Frontal cortex (tissue), 4 donors: ENCODE data around the gene FBXL16. TPM values are rescaled to one million over a fixed set of nuclear protein-coding genes. Genes with fewer than 3 reads are reported as not detected.
A peak's percentile ranks its signal among the peaks of the same experiment; 100 is the strongest.
"Not testable (repeated sequence)": the region's sequence is repeated elsewhere in the genome, so short reads cannot be mapped to it uniquely, and the experiment has no call there.

ENCODE experiments used
- DNase-seq, 2 donors: peaks; one replicate each; pipeline ENCODE4 v3.0.0; 2012; ENCODE audit warnings: low spot score in 2 of 2
- FAIRE-seq: peaks from 2 replicates; lab custom pipeline; 2012; peaks lifted over from hg19 to GRCh38; lab: Jason Lieb, UNC
- total RNA-seq: library from RNA; depleted of rRNA; stranded (reverse); fragments of >200 nt; gene quantifications from one replicate; pipeline ENCODE4 v1.2.3, GENCODE V29; 2014
- donor health status: control.
- donor health status: control.
- donor health status: control.

Gene FBXL16, protein sequence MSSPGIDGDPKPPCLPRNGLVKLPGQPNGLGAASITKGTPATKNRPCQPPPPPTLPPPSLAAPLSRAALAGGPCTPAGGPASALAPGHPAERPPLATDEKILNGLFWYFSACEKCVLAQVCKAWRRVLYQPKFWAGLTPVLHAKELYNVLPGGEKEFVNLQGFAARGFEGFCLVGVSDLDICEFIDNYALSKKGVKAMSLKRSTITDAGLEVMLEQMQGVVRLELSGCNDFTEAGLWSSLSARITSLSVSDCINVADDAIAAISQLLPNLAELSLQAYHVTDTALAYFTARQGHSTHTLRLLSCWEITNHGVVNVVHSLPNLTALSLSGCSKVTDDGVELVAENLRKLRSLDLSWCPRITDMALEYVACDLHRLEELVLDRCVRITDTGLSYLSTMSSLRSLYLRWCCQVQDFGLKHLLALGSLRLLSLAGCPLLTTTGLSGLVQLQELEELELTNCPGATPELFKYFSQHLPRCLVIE
- total RNA-seq, result 4.5 TPM

DNA sequence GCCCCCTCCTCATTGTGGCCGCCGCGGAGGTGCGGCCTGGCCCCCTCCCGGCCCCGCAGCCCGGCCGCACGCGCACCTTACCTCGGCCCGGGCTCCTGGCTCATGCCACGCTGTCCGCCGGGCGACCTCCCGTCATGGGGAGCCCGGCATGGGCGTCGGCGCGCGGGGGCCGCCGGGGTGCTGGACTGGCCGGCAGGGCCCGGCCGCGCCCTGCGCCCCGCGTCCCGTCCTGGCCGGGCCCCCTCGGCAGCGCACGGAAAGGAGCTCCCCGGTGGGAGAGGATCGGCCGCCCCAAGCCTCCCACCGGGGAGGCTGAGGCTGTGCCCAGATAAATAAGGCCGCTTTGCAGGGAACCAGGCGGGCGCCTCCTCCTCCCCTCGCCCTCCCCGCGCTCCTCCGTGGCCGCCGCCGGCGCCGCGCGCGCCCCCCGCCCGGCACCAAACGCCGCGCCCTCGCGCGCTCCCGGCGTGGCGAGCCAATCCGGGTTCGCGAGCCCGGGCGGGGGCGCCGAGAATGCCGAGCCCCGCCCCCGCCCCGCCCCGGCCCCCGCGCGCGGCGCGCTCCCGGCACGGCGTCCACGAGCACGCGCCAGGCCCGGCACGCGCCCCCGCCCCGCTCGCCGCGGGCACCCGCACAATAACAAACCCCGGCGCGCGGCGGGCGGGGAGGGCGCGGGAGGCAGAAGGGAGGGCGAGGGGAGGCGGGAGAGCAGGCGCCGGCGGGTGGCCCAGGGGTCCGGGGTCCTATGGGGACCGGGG is at the start of gene FBXL16:
TSS of gene FBXL16 (minus strand) at position 371 of the 758 bp plus-strand sequence. CDS start 8,396 bp downstream, outside the sequence.
- FAIRE-seq, result no peak
- peak; percentile 85 to 86 for DNase-seq

DNA sequence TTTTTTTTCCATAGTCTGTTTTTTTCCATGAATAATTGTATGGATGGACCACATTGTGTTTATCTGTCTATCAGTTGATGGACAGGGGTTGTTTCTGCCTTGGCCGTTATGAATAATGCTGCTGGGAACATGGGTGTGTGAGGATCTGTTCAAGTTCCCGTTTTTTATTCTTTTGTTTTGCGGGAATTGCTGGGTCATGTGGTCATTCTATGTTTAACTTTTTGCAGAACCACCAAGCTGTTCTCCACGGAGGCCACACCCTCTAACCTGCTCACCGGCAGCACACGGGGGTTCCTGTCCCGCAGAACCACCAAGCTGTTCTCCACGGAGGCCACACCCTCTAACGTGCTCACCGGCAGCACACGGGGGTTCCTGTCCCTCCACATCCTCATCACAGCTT is 49.1 kb upstream of the FBXL16 start:
- DNase-seq (no peak), FAIRE-seq (no peak)

DNA sequence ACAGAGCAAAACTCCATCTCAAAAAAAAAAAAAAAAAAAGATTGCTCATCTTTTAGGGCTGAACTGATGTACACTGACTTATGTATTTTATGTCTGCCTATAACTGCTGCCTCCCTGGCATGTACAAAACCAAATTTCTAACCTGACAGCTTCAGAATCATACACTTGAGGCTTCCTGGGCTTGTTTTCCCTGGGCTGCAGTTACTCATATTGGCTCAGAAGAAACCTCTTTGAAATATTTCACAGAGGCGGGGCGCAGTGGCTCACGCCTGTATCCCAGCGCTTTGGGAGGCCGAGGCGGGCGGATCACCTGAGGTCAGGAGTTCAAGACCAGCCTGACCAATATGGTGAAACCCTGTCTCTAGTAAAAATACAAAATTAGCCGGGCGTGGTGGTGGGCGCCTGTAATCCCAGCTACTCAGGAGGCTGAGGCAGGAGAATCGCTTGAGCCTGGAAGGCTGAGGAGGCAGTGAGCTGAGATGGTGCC is 48.6 kb upstream of the FBXL16 start:
- DNase-seq, FAIRE-seq: not testable (repeated sequence)

DNA sequence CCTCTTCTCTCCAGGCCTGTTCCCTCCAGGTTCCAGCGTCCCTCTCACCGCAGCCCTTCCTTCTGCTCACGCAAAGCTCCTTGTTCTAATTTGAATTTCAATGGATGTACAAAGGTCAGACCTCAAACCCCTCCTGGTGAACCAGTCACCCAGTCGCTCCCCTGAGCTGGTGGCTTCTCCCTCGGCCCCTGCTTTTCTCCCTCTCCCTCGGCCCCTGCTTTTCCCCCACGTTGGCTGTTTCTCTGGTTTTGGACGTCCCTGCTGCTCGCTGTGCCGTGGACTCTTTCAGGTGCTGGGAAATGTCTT is 46.4 kb upstream of the FBXL16 start:
- FAIRE-seq (no peak), DNase-seq (no peak)

DNA sequence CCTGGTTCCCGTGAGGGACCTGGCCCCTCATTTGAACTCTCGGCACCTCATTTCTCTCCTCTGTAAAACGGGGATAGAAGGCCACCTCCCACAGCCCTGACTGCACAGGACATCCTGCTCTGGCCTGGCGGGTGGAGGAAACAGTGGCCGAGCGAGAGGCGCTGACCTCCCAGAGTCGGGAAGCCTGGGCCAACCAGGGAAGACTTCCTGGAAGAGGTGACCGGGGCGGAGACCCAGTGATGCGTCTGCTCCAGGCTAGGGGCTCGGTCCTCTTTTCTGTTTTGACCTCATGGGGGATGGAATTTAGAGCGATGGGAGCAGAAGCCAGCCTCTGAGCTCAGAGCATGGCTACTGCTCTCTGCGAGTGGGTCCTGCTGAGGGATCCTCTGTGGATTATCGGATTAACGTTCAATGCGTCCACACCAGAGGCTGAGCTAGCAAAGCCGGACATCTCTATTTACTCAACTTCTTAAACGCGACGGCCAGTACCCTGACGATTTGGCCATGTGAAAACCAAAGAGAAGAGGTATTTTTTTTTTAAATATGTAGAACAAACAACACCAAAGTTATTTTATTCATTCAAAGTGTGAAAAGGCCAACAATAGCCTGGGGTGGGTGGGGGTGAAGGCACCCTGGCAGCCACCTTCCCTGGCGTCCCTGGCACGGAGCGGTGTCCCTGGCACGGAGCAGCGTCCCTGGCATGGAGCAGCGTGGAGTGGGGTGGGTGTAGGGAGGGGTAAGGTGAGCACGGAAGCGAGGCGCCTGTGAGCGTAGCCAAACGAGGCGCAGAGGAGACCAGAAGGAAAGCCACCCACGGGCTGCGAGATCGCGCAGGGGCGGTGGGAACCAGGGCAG is 45.8 kb upstream of the FBXL16 start:
- DNase-seq (peak in 1 of 2 donors; percentile 40), FAIRE-seq (no peak)

DNA sequence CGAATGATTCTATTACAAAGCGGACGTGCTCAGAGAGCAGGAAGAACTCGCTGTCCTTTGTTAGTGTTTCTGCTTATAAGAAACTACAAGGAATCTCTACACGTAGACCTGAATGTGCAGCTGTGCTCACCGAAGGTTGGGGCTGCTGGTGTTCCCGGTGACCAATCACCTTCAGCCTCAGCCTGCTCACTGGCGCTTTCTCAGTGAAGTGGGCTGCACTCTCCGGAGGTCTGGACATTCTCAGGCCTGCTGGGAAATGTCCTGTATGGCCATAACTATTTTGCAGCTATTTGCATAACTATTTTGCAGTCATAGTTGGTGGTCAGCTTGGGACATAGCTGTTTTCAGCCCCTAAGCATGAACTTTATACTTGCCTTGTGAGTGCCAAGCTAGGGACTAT is 44.9 kb upstream of the FBXL16 start:
- no peak for FAIRE-seq
- DNase-seq, result no peak

DNA sequence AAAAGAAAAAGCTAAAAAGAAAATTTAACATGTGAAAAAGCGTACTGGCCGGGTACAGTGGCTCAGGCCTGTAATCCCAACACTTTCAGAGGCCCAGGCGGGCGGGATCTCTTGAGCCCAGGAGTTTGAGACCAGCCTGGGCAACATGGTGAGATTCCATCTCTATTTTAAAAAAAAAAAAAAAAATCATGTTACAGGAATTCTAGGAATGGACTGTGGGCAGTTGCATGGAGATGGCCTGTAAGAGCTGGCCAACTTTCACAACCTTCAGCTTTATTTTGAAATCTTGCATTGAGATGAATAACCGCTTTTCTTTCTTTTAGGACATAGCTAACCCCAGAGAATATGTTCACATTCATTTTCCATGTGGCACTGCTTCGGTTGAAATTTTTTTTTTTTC is 43.4 kb upstream of the FBXL16 start:
- FAIRE-seq (no peak), DNase-seq (no peak)

DNA sequence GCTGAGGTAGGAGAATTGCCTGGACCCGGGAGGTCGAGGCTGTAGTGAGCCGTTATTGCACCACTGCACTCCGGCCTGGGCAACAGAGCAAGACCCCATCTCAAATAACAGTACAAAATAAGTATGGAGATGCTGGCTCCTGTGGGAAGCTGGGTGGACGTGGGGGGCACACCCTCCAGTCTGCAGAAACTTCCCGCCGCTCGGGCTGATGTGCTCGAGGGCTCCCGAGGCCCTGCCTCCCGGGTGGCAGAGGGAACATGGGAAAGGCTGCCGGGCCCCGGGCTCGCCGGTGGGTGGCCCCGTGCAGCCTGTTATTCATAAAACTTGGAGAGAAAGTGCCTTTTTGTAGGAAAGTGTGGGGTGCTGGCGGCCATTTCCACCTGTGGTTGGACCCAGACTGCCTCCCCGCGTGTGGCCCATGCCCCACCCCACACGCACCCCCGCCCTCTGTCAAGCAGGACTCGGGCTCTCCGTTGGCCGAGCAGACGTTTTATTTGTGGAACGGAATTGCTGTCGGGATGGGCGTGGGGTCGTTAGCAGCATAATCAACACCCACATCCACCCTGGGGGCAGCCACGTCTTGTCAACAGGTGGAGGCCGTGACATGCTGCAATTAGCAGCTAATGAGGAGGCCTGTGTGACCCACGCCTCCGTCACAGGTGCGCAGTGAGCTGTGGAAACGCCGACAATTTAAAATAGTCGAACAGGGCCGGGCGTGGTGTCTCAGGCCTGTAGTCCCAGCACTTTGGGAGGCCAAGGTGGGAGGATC is 42.6 kb upstream of the FBXL16 start:
- DNase-seq (no peak), FAIRE-seq (no peak)

DNA sequence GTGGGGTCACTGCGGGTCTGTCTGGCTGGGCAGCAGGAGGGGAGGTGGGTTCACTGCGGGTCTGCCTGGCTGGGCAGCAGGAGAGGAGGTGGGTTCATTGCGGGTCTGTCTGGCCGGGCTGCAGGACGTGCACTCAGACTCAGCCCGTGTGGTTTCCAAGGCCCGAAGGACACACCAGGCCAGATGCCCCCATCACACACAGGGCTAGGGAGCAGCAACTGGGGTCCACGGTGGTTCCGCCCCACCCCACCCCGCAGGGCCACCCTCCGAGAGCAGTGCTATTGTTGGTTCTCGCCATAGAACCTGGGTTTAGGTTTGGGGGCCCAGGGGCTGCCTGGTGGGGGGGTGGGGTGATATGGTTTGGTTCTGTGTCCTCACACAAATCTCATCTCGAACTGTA is 41.0 kb upstream of the FBXL16 start:
- DNase-seq (no peak), FAIRE-seq (no peak)

DNA sequence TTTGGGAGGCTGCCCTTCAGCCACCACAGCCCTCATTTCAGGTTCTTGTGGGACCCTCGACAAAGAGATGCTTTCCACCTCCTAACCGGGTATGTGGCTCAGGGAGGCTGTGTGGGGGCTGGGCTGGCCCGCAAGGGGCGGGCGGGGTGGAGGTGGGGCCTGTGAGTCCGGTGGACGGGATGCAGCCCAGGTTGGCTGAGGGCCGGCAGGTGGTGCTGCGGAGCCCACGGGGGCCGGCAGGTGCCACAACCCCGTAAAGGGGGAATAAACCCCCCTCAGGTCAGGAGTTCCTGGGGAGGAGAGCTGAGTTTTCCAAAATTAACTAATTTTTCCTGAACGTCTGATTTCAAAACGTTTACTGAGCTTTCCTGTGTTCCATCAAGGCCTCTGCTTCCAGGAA is 40.1 kb upstream of the FBXL16 start:
- no peak for DNase-seq
- no peak for FAIRE-seq

DNA sequence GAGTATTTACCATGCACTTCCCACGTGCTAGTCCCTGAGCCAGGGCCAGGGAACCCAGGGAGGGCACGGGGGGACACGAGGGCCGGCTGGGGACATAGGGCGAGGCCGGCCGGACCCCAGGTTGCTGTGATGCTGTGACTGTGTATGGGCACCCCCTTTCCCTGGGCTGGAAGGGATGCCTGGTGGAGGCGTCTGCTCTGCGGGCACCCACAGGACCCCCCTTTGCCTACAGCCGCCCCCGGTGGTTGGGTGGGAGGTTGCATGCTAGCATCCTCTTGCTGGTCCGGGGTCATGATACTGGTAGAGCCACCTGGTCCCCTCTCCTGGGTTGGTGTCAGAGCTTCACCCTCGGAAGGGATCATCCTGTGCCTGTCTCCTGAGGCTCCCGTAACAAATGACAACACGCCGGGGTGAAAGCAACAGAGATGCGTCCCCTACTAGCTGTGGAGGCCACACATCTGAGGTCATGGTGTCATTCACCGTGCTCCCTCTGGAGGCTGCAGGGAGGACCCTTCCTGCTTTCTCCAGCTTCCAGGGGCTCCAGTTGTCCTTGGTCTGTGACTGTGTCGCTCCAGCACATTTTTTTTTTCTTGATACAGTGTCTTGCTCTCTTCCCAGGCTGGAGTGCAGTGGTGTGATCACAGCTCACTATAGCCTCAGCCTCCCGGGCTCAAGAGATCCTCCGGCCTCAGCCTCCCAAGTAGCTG is 38.3 kb upstream of the FBXL16 start:
- no peak for DNase-seq
- no peak for FAIRE-seq

DNA sequence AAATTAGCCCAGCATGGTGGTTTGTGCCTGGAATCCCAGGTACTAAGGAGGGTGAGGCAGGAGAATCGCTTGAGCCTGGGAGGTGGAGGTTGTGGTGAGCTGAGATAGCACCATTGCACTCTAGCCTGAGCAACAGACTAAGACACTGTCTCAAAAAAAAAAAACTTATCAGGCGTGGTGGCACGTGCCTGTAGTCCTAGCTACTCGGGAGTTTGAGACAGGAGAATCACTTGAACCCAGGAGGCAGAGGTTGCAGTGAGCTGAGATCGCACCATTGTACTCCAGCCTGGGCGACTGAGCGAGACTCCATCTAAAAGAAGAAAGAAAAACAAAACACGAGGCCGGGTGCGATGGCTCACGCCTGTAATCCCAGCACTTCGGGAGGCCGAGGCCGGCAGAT is 37.3 kb upstream of the FBXL16 start:
- DNase-seq, FAIRE-seq: not testable (repeated sequence)

DNA sequence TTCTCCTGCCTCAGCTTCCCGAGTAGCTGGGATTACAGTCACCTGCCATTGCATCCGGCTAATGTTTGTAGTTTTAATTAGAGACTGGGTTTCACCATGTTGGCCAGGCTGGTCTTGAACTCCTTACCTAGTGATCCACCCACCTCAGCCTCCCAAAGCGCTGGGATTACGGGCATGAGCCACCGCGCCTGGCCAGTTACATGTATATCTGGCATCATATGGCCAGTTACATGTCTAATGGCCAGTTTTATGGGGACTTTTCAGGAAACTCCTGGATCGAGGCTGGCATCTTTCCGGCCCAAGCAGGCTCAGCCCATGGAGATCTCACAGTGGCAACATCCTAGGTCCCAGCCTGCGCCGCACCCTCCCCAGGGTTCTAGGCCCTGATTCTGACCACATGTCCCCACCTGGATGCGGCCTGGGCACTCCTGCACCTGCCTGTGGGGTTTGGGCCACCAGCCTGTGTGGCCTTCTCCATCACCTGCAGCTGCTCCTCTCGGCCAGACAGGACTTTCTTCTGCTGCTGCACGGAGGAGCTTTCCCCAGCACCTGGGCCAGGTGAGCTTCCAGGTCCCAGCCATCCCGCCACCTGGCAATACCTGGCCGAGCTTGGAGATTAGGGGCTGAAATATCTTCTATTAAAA is 36.5 kb upstream of the FBXL16 start:
- no peak for FAIRE-seq
- no peak for DNase-seq

DNA sequence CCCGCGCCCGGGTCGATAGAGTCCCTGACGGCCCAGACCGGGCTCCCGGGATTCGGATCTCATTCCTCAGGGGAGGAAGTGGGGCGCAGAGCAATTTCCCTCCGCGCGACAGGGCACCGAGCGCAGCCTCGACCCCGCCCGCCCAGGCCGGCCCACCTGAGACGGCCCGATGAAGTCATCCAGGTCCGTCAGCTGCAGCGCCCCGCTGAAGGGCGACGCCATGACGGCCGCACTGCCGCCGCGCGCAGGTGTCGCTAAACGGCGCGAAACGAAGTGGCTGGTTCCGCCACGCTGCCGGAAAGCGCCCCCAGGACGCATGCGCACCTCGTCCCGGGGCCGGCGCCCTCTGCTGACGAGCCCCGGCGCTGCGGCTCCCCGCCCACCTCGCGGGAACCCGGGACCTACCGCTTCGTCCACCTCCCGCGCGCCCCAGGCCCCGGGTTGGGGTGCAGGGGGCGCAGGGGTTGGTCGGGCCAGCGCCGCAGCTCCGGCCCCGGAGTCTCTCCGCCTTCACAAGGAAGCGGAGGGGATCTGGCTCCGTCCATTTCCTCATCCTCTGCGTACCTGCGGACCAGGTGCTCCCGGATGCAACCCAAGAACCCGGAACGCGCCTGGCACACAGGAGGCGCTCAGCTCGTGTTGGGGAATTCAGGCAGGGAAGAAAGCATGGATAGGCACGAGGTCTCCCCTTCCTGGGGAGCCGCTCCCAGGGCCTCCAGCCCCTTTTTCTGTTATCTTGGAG is 35.3 kb upstream of the FBXL16 start, which contains the start of gene CIAO3:
TSS of gene CIAO3 (minus strand) at position 234 of the 742 bp plus-strand sequence. CDS start at position 222, 12 bp downstream.
- FAIRE-seq (no peak), DNase-seq (peak; percentile 98)

DNA sequence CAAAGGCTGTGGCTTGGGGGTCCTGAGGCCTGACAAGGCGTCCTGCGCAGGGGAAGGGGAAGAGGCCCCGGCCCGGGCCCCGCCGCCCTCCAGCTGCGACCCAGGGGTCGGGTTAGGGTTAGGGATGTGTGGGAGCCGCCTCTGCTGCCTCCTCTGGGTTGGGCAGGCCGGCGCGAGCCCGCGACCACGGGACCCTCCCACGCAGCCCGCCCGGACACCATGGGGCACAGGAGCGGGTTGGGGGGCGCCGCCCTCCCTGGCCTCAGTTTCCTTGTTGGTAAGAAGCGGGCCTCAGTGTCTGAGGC is 34.8 kb upstream of the FBXL16 start:
- DNase-seq (peak in 1 of 2 donors; percentile 47), FAIRE-seq (no peak)

DNA sequence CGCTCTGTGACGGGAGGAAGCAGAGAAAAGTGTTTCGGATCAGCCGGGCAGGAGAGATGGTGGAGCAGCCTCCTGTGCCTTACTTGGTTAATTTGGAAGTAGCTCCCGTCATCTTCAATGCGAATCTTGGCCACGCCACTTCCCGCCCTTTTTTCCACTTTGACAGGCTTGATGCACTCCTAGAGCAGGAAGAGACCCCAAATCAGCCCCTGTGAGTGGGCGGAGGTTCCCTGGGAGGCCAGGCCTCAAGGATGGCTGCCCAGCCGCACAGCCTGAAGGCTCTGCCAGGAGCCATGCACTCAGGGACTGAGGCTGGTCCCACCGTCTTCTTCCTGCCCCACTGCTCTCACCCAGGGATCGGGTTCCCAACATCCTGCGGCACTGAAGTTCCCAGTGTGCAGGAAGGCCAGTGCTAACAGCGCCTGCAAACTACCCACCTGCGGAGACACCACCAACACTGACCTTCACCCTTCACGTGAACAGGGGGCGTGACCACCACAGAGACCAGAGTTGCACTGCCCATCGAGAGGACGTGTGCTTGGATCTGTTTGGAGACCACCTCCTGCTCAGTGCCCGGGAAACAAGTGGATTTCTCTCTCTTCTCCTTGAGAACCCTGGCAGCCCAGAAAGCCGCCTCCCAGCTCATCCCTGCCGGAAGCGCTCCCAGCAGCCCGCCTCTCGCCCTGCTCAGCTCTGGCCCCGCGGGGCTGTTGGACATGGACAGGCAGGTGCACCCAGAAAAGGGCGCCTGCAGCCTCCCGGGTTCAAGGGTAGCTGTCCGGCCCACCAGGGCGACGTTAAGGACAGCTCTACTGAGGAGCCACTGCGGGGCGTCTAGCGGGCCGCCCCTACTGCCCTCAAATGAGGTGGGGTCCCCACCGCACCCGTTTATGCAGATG is 34.2 kb upstream of the FBXL16 start:
- DNase-seq (no peak), FAIRE-seq (no peak)
